22Rv1 (cell line): ENCODE data around the gene EGF.
"Not testable (repeated sequence)": the region's sequence is repeated elsewhere in the genome, so short reads cannot be mapped to it uniquely, and the experiment has no call there.

Source experiments
- ZFX ChIP-seq: fragments of 450-650 bp; IDR thresholded peaks from 2 replicates; pipeline ENCODE4 v1.6.1; 2017; ENCODE audit warnings: antibody characterized with exemption, borderline replicate concordance
- TF ChIP-seq, protein P1 (sequence below): fragments of 450-650 bp; IDR thresholded peaks from 2 replicates; pipeline ENCODE4 v1.5.1; 2017; ENCODE audit warnings: mild to moderate bottlenecking

- TF ChIP-seq, protein P1, sequence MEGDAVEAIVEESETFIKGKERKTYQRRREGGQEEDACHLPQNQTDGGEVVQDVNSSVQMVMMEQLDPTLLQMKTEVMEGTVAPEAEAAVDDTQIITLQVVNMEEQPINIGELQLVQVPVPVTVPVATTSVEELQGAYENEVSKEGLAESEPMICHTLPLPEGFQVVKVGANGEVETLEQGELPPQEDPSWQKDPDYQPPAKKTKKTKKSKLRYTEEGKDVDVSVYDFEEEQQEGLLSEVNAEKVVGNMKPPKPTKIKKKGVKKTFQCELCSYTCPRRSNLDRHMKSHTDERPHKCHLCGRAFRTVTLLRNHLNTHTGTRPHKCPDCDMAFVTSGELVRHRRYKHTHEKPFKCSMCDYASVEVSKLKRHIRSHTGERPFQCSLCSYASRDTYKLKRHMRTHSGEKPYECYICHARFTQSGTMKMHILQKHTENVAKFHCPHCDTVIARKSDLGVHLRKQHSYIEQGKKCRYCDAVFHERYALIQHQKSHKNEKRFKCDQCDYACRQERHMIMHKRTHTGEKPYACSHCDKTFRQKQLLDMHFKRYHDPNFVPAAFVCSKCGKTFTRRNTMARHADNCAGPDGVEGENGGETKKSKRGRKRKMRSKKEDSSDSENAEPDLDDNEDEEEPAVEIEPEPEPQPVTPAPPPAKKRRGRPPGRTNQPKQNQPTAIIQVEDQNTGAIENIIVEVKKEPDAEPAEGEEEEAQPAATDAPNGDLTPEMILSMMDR: not testable (repeated sequence)
- not testable (repeated sequence) for TF ChIP-seq ZFX
These were observed 36.5 kb downstream of the EGF start for GRCh38 chr4:109949099-109949718.
